Measurements from ENCODE around the gene DUSP14.
"Not testable (repeated sequence)": the region's sequence is repeated elsewhere in the genome, so short reads cannot be mapped to it uniquely, and the experiment has no call there.

The DUSP14 gene

GRCh38 chr17:37489197-37490001 lies at the start of gene DUSP14:
TSS of gene DUSP14 (plus strand) at chr17:37489891. CDS start at chr17:37512273, 22,382 bp downstream.
- peak; percentile 61 for DNase-seq

- DNase-seq = no peak
Observed at GRCh38 chr17:37440424-37440823, 49.3 kb upstream of the DUSP14 start.

- not testable (repeated sequence) for DNase-seq
Observed at GRCh38 chr17:37441369-37442014, 48.2 kb upstream of the DUSP14 start.

GRCh38 chr17:37446027-37446426 lies 43.7 kb upstream of the DUSP14 start:
- no peak for DNase-seq

- DNase-seq = no peak
Observed at GRCh38 chr17:37447641-37448040, 42.0 kb upstream of the DUSP14 start.

GRCh38 chr17:37450112-37450511 lies 39.6 kb upstream of the DUSP14 start:
- no peak for DNase-seq

GRCh38 chr17:37457801-37458200 lies 31.9 kb upstream of the DUSP14 start:
- not testable (repeated sequence) for DNase-seq

GRCh38 chr17:37458805-37459204 lies 30.9 kb upstream of the DUSP14 start:
- DNase-seq = no peak

GRCh38 chr17:37461668-37462067 lies 28.0 kb upstream of the DUSP14 start:
- DNase-seq = no peak

GRCh38 chr17:37462492-37462891 lies 27.2 kb upstream of the DUSP14 start:
- no peak for DNase-seq

GRCh38 chr17:37463039-37463438 lies 26.7 kb upstream of the DUSP14 start:
- no peak for DNase-seq

GRCh38 chr17:37465069-37465616 lies 24.5 kb upstream of the DUSP14 start:
- DNase-seq = no peak

- no peak for DNase-seq
Observed at GRCh38 chr17:37466471-37466870, 23.2 kb upstream of the DUSP14 start.

- no peak for DNase-seq
Observed at GRCh38 chr17:37470181-37470580, 19.5 kb upstream of the DUSP14 start.

GRCh38 chr17:37475731-37476420 lies 13.8 kb upstream of the DUSP14 start:
- DNase-seq = no peak

GRCh38 chr17:37476431-37477120 lies 13.1 kb upstream of the DUSP14 start:
- DNase-seq = peak; percentile 97

GRCh38 chr17:37478187-37478586 lies 11.5 kb upstream of the DUSP14 start:
- DNase-seq = peak; percentile 86

- DNase-seq = peak; percentile 44
Observed at GRCh38 chr17:37479025-37479424, 10.7 kb upstream of the DUSP14 start.

GRCh38 chr17:37480427-37480826 lies 9.3 kb upstream of the DUSP14 start:
- DNase-seq = no peak

- DNase-seq = no peak
Observed at GRCh38 chr17:37481001-37481665, 8.6 kb upstream of the DUSP14 start.

GRCh38 chr17:37483311-37484039 lies 6.2 kb upstream of the DUSP14 start:
- DNase-seq = peak; percentile 34

Data from NCI-H1694 treated with DMSO at 0.1 percent for 48 hours (cell line).